Loucy (cell line): ENCODE results near the gene PARP3.

ENCODE experiments used
- EZH2phosphoT487 ChIP-seq: fragments of 200-600 bp; IDR thresholded peaks from 2 replicates; pipeline ENCODE4 v1.6.1; 2018; ENCODE audit warnings: antibody characterized with exemption, mild to moderate bottlenecking, moderate library complexity, borderline replicate concordance
- TF ChIP-seq, protein P1 (sequence below): fragments of 200-600 bp; sonication (generic); conservative IDR thresholded peaks from 2 replicates; pipeline ENCODE4 v1.5.1; 2014; ENCODE audit warnings: mild to moderate bottlenecking, antibody characterized with exemption, low read length

GRCh38 chr3:51954105-51954504, 11.9 kb downstream of the PARP3 start:
- TF ChIP-seq, protein P1, sequence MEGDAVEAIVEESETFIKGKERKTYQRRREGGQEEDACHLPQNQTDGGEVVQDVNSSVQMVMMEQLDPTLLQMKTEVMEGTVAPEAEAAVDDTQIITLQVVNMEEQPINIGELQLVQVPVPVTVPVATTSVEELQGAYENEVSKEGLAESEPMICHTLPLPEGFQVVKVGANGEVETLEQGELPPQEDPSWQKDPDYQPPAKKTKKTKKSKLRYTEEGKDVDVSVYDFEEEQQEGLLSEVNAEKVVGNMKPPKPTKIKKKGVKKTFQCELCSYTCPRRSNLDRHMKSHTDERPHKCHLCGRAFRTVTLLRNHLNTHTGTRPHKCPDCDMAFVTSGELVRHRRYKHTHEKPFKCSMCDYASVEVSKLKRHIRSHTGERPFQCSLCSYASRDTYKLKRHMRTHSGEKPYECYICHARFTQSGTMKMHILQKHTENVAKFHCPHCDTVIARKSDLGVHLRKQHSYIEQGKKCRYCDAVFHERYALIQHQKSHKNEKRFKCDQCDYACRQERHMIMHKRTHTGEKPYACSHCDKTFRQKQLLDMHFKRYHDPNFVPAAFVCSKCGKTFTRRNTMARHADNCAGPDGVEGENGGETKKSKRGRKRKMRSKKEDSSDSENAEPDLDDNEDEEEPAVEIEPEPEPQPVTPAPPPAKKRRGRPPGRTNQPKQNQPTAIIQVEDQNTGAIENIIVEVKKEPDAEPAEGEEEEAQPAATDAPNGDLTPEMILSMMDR = no peak
- TF ChIP-seq EZH2phosphoT487 = no peak
